Sigmoid colon (tissue), 3 donors: ENCODE measurements around the gene AHNAK2.

Experiments
- POLR2A ChIP-seq, 2 donors: fragments of 450-650 bp; IDR thresholded peaks; one replicate each; pipeline ENCODE4 v1.6.1; 2016; ENCODE audit warnings: antibody characterized with exemption in 2 of 2, mild to moderate bottlenecking in 2 of 2, moderate library complexity in 2 of 2
- TF ChIP-seq, protein P1 (sequence below), 4 experiments: fragments of 450-650 bp in 3 of 4; fragments of 200-600 bp in 1 of 4; IDR thresholded peaks; one replicate each; pipeline ENCODE4 v1.5.1; 2016 to 2019; ENCODE audit warnings: antibody characterized with exemption in 4 of 4, mild to moderate bottlenecking in 3 of 4, moderate library complexity in 2 of 4

DNA sequence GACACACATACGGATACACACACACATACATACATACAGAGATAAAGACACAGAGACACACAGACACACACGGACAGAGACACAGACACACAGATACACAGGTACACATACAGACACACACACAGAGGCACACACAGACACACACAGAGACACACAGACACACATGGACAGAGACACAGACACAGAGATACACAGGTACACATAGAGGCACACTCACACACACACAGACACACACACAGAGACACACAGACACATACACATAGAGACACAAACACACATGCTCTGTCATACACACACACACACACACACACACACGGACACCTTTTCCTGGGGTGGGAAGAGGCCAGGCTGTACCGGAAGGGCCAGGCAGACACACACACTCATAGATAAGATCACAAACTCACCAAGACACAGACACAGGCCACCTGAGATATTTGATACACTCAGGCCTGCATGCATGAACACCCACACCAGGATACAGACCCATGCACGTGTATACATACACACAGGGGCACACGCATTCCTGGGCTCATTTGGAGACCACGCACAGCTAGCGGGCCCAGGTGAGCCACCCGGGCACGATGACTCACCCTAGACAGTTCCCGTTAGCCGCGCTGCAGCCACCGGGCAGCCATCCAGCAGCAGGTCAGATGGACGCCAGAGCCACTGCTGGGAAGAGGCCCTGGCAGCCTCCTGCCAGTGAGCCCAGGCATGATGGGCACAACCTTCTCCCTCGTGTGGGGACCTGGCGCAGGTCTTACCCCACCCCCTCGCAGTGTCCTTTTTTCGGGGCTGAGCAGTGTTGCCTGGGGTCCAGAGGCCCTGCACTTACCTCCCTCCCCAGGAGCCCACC, 1.8 kb upstream of the AHNAK2 start:
- TF ChIP-seq, protein P1, sequence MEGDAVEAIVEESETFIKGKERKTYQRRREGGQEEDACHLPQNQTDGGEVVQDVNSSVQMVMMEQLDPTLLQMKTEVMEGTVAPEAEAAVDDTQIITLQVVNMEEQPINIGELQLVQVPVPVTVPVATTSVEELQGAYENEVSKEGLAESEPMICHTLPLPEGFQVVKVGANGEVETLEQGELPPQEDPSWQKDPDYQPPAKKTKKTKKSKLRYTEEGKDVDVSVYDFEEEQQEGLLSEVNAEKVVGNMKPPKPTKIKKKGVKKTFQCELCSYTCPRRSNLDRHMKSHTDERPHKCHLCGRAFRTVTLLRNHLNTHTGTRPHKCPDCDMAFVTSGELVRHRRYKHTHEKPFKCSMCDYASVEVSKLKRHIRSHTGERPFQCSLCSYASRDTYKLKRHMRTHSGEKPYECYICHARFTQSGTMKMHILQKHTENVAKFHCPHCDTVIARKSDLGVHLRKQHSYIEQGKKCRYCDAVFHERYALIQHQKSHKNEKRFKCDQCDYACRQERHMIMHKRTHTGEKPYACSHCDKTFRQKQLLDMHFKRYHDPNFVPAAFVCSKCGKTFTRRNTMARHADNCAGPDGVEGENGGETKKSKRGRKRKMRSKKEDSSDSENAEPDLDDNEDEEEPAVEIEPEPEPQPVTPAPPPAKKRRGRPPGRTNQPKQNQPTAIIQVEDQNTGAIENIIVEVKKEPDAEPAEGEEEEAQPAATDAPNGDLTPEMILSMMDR (IDR thresholded peaks at IDR 0.05), result no peak
- TF ChIP-seq POLR2A (IDR thresholded peaks at IDR 0.05), result no peak
